Heart right ventricle (tissue), 16 donors: Measurements from ENCODE around the gene SESN3. TPM values are rescaled to one million over a fixed set of nuclear protein-coding genes. Genes with fewer than 3 reads are reported as not detected.
A peak's percentile ranks its signal among the peaks of the same experiment; 100 is the strongest.
"Not testable (repeated sequence)": the region's sequence is repeated elsewhere in the genome, so short reads cannot be mapped to it uniquely, and the experiment has no call there.

ENCODE experiments used
- ATAC-seq, 8 donors: fragments of 200-7000 bp; cut with Tn5 transposase; one replicate each; pipeline ENCODE4 v1.9.1; 2020; ENCODE audit warnings: mild to moderate bottlenecking in 8 of 8, moderate library complexity in 8 of 8, moderate number of reproducible peaks in 1 of 8
- DNase-seq, 2 donors: peaks; one replicate each; pipeline ENCODE4 v3.0.0-alpha.2; 2020
- H3K27ac ChIP-seq, 10 donors: fragments of 200-600 bp; sonication (generic) in 2 of 10; one replicate each; pipeline versions ENCODE4 v1.5.0 to v1.8.0; 2020 to 2022; ENCODE audit warnings: mild to moderate bottlenecking in 3 of 10
- H3K27me3 ChIP-seq, 7 donors: fragments of 200-600 bp; one replicate each; pipeline ENCODE4 v1.8.0; 2021 to 2022; ENCODE audit warnings: mild to moderate bottlenecking in 2 of 7
- H3K36me3 ChIP-seq, 9 donors: fragments of 200-600 bp; sonication (generic) in 1 of 9; one replicate each; pipeline versions ENCODE4 v1.5.0 to v1.8.0; 2020 to 2022; ENCODE audit warnings: mild to moderate bottlenecking in 2 of 9
- H3K4me1 ChIP-seq, 9 donors: fragments of 200-600 bp; sonication (generic) in 1 of 9; one replicate each; pipeline versions ENCODE4 v1.5.0 to v1.8.0; 2020 to 2022; ENCODE audit warnings: mild to moderate bottlenecking in 4 of 9
- H3K4me3 ChIP-seq, 10 donors: fragments of 200-600 bp; sonication (generic) in 2 of 10; one replicate each; pipeline versions ENCODE4 v1.5.0 to v1.8.0; 2020 to 2022; ENCODE audit warnings: mild to moderate bottlenecking in 7 of 10, moderate library complexity in 2 of 10
- H3K9me3 ChIP-seq, 11 donors: fragments of 200-600 bp in 10 of 11; sonication (generic) in 2 of 11; one replicate each; pipeline versions ENCODE4 v1.5.0 to v1.8.0; 2013 to 2022; ENCODE audit warnings: mild to moderate bottlenecking in 2 of 11, control low read depth in 1 of 11, moderate library complexity in 1 of 11
- CTCF ChIP-seq, 9 donors: fragments of 200-600 bp; sonication (generic) in 2 of 9; IDR thresholded peaks; one replicate each; pipeline versions ENCODE4 v1.5.0 to v1.8.0; 2021 to 2022; ENCODE audit warnings: antibody characterized with exemption in 9 of 9, mild to moderate bottlenecking in 5 of 9, moderate library complexity in 1 of 9
- WGBS, 2 donors: extraction: QIAGEN DNeasy Blood & Tissue Kit; methylation state at CpG; one replicate each; pipeline ENCODE4 v1.1.7; 2013; ENCODE audit warnings: inconsistent platforms in 1 of 2; 5-methylcytosine and 5-hydroxymethylcytosine counted together
- intact Hi-C, 10 donors: fragments of 100-400 bp; cut with DNase I; formaldehyde crosslinking; loops; one replicate each; pipeline versions ENCODE4 v1.11.1 to v1.14.2; 2022
- polyA plus RNA-seq, 2 donors: library from polyadenylated mRNA; stranded (reverse); fragments of 200-250 nt; gene quantifications; one replicate each; pipeline ENCODE4 v1.2.3, GENCODE V29; 2013
- total RNA-seq, 10 donors: library from RNA; stranded (reverse); fragmentation: NEBNext Ultra II Directional in 3 of 10; extraction: Animal tissue kit (Norgen Biotek cat#: 25700) in 3 of 10; gene quantifications; one replicate each; pipeline versions ENCODE4 v1.2.1 to v1.2.4, GENCODE V29; 2021 to 2023
- donor health status: Arrhythmogenic right ventricular cardiomyopathy.
- donor health status: ischemic (EF 13 %, LVEDD 7.1; RV severe dilation, severe dysfunction).
- donor health status: healthy with polysubstance abuse.
- donor health status: DM: no; HTN: yes; CAD: no.
- donor health status: DM: no; HTN: no; CAD: no.
- donor health status: ischemic (EF 25% LVEDD 6.9; RV normal size, moderate dysfunction).
- donor health status: ischemic (EF 25% LVEDD 5.7; RV mildly dilated, moderate dysfunction).
- donor health status: healthy.
- donor health status: DM: yes; HTN: yes; CAD: no.
- donor health status: Ischemic cardiomyopathy.
- donor health status: ischemic (EF 35%, LVEDD 5.7; RV mildly dilated, moderate dysfunction).
- donor health status: nonischemic (EF 11% LVEDD 7.7; RV severe dilation, severe dysfunction).
- donor health status: DM: yes; HTN: yes; CAD: no.
- donor health status: PGD.
- donor health status: ischemic (EF 29% LVEDD 5.4; RV normal size, mild dysfunction).
- donor health status: nonischemic (EF 23%, LVEDD 6.1; RV moderate dilation, normal function).

SESN3 gene
- total and polyA plus RNA-seq, 12 donors, result 0.65 to 15.4 (median 9.0) TPM

DNA sequence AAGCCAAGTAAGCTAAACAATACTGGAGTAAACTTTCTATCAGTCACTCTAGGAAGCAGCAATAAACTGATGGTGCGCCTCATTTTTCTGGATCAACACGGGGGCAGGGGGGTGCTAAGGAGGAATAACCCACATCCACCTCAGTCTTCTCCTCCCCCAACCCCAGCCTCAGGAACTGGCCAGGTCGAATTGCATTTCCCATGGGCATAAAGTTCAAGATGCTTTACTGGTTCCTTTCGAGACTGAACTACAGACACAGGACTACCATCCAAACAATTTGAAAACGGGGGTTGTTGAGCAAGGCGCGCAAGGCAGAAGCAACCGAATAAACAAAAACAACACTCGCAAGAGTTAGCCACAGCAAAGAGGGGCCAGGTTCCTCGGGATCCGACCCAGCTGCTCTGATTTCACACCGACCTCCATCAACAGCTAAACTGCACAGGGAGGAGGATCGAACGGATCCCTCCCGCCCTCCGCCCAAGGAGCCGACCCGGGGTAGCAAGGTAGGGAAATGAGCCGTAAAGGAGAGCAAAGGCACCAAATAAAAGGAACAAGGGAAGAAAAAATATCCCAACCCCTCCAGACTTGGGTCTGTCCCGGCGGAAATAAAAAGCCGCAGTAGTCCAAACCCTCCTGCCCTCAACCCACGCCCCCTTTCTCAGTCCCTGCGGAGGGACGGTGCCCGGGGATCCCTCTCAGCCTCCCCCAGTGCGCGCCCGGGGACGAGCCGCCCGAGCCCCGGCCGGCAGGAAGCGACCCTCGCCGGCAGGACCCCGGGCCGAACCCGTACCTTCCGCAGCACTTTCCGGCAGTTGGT is 801 bp downstream of the SESN3 start:
- Histone ChIP-seq H3K36me3 (no peaks in the 10 kb centered on the region), H3K27ac (peak overlapping the region; percentile 14 to 90 (median 82)), H3K4me1 (peaks cover 0 to 37% (median 21%) of the 10 kb centered on the region in 9 donors), H3K9me3 (no peaks in the 10 kb centered on the region), H3K27me3 (no peaks in the 10 kb centered on the region), H3K4me3 (peak overlapping the region; percentile 63 to 94 (median 84))
- no peak for TF ChIP-seq CTCF (IDR thresholded peaks at IDR 0.05)
- ATAC-seq (peak in 2 of 8 donors; percentile 0 to 1), DNase-seq (peak in 1 of 2 donors; percentile 16)
- 0% methylated on average over 42 of the region's 42 CpGs for WGBS, 2 donors
- intact Hi-C loops, result loop anchor here in 9 of 10 donors (2.0 to 10.0 kb wide), 9 partner anchors 65 to 535 kb away; partner anchors contain the start of gene SRSF8 (in 1 of the 9)

- intact Hi-C loops, result no loop called here
- Histone ChIP-seq H3K27me3 (no peaks in the 10 kb centered on the region), H3K9me3 (no peaks in the 10 kb centered on the region), H3K36me3 (no peaks in the 10 kb centered on the region), H3K4me3 (peak overlapping the region in 9 of 10 donors; percentile 70 to 94 (median 85)), H3K27ac (peak overlapping the region in 4 of 10 donors; percentile 76 to 90 (median 87)), H3K4me1 (peaks cover 0 to 37% (median 21%) of the 10 kb centered on the region in 9 donors)
- no peak for TF ChIP-seq CTCF (IDR thresholded peaks at IDR 0.05)
- DNase-seq (no peak), ATAC-seq (no peak)
- WGBS, 2 donors, result 2 to 3% methylated on average over 12 of the region's 12 CpGs
Observed at GRCh38 chr11:95229199-95229992, 1.6 kb downstream of the SESN3 start.

- H3K9me3 ChIP-seq, result no peaks in the 10 kb centered on the region
- H3K27me3 ChIP-seq, result no peaks in the 10 kb centered on the region
- H3K4me3 ChIP-seq, result peak overlapping the region in 5 of 10 donors; percentile 83 to 94 (median 86)
- no peak for TF ChIP-seq CTCF (IDR thresholded peaks at IDR 0.05)
- H3K27ac ChIP-seq, result no peak overlapping the region
- intact Hi-C loops, result no loop called here
- H3K36me3 ChIP-seq, result no peaks in the 10 kb centered on the region
- ATAC-seq (no peak), DNase-seq (no peak)
- H3K4me1 ChIP-seq, result peaks cover 0 to 37% (median 21%) of the 10 kb centered on the region in 9 donors
- 84 to 89% methylated on average over 2 of the region's 2 CpGs for WGBS, 2 donors
Observed at GRCh38 chr11:95228081-95228749, 2.8 kb downstream of the SESN3 start.

GRCh38 chr11:95227060-95227459 is 3.9 kb downstream of the SESN3 start:
- ATAC-seq, H3K36me3 ChIP-seq, H3K4me3 ChIP-seq, H3K27ac ChIP-seq, intact Hi-C loops, H3K9me3 ChIP-seq, H3K27me3 ChIP-seq, DNase-seq: not testable (repeated sequence)
- WGBS, 2 donors, result 93 to 97% methylated on average over 6 of the region's 6 CpGs
- H3K4me1 ChIP-seq, result peaks cover 0 to 26% (median 11%) of the 10 kb centered on the region in 9 donors
